GM19467 (cell line): Measurements from ENCODE around the gene EDA.

ENCODE experiments used
- ATAC-seq: cut with Tn5 transposase; IDR thresholded peaks from one replicate; pipeline ENCODE4 v1.9.1; 2021; ENCODE audit warnings: mild to moderate bottlenecking, moderate library complexity; ENCODE audit not compliant: unreplicated experiment

The EDA gene

DNA sequence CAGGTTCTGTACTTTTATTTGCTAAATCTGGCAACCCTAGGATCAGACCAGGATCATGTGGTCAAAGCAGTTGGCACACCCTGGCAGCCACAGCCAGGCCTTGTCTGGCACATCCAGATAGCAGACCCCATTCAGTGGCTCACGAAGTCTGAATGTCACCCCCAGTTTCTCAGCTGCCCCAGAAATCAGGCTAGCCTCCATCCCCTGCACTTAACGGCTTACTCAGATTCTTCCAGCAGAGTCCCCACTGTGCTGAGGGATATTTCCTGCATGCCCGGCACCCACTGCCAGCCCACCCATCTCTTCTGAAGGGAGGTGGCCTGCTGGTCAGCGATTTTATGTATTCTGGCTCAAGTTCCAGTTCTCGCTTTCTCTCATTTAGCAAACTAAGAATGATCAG, 438.5 kb downstream of the EDA start:
- ATAC-seq: no peak

DNA sequence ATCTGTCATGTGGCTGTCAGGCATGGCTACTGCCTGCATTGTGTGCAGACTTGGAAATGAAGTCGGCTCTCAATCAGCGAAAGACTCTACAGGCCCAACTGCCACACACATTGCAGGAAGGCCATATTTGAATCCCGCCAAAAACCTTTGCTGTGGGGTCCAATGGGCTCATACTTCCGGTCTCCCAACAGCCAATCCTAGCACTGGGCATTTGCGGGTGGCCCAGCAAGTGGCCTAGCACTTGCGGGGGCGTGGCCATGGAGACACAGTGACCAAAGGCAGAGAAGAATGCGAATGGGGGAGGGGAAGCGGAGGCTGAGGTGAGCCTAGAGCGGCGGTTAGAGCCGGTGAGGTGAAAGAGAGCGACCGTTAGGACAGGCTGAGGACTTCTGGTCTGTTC, 446.2 kb downstream of the EDA start, which contains the start of gene OTUD6A:
Gene OTUD6A (plus strand): TSS at position 382 of the 400 bp plus-strand sequence. CDS start 68 bp downstream, outside the sequence.
- ATAC-seq: no peak

DNA sequence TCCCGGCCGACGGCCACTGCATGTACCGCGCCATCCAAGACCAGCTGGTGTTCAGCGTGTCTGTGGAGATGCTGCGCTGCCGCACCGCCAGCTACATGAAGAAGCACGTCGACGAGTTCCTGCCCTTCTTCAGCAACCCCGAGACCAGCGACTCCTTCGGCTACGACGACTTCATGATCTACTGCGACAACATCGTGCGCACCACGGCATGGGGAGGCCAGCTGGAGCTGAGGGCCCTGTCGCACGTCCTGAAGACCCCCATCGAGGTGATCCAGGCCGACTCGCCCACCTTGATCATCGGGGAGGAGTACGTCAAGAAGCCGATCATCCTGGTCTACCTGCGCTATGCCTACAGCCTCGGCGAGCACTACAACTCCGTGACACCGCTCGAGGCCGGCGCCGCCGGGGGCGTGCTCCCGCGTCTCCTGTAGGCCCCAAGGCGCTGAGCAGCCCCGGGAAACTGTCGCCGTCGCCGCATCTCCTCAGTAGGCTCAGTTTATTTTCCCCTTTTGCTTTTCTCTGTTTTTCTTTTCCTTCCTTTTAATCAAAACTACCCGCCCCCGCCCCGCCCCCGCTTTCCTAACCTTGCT, 447.1 kb downstream of the EDA start:
- no peak for ATAC-seq

DNA sequence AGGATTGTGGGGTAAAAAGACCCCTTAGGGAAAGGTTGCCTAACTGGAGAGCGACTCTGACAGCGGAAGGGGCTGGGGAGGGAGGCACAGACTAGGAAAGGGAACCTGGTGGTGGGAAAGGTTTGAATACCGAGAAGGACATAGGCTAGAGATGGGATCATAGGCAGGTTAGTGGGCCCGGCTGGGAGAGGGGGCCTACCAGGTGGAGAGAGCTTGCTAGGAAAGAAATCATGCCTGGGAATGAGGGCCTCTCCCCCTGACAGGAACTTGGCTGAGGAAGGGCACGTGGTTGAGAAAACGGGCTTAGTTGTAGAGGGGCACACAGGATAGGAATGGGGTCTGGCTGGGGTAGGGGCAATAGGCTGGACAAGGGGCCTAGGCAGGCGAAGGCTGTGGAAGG, 450.7 kb downstream of the EDA start:
- no peak for ATAC-seq

DNA sequence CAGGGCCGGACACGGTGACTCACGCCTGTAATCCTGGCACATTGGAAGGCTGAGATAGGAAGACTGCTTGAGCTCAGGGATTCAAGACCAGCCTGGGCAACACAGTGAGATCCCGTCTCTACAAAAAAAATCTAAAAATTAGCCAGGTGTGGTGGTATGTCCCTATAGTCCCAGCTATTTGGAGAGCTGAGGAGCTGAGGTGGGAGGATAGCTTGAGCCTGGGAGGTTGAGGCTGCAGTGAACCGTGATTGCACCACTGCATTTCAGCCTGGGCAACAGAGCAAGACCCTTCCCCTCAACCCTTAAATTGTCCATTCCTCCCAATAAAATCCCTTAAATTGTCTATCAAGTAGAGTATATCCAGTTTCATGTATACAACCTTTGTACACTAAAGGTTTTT, 463.4 kb downstream of the EDA start:
- no peak for ATAC-seq

DNA sequence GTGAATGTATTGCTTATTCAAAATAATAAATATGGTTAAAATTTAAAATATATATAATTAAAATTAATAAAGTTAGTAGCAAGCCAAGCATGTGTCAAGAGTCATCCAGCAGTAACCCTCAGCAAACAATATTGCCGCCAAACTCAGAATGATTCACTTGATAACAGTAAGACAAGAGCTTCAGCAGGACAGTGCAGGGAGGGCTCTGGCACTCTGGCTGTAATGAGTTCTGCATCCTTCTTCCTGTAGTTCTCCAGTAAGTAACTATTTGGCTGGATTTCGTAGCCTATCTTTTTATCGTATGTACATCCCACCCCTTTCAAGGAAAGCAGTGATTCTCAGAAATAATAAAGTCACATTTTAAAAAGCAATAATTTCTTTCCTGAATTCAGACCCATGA, 464.0 kb downstream of the EDA start:
- ATAC-seq: no peak

DNA sequence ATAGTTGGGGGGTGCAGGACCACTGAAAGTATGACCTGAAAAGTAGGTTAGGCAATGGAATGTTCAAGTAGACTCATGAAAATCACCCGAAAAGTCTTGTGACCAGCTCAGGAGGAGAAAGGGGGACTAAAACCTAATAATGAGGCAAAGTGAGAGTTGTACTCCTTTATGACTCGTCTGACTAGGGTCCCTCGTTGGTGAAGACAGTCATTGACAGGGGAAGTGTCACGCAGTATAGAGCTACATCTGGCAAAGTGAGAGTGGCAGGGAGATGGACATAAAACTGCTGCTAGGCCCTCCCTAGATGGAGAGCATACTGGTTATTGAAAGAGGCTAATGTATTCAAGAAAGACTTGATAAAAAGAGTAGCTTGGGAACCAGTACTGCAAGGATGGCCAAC, 466.8 kb downstream of the EDA start:
- no peak for ATAC-seq

DNA sequence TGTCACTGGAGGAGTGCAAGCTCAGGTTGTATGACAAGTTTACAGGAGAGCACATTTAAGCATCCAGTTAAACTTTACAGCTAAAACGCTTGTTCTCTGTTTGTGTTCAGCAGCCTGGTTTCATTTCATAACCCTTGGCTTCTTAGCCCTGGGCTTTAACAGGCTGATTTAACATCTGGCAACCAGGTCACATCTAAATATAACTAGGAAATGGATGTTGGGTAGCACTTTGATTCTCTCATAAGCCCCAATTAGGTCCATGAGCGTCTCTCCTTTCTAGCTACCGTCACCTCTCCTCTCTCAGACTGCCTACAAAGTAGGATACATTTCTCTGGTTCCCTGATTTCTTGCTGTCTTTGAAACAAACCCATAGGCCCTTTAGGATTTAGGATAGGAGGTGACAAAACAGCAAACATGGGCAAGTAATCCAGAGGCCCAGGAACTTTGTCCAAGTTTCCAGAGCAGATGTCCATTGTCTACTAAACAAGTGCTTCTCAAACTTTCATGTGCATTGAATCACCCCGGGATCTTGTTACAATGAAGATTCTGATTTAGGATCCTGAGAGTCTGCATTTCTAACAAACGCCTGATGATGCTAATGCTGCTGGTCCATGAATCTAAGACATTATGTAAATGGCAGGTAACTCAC, 468.8 kb downstream of the EDA start:
- ATAC-seq: no peak

DNA sequence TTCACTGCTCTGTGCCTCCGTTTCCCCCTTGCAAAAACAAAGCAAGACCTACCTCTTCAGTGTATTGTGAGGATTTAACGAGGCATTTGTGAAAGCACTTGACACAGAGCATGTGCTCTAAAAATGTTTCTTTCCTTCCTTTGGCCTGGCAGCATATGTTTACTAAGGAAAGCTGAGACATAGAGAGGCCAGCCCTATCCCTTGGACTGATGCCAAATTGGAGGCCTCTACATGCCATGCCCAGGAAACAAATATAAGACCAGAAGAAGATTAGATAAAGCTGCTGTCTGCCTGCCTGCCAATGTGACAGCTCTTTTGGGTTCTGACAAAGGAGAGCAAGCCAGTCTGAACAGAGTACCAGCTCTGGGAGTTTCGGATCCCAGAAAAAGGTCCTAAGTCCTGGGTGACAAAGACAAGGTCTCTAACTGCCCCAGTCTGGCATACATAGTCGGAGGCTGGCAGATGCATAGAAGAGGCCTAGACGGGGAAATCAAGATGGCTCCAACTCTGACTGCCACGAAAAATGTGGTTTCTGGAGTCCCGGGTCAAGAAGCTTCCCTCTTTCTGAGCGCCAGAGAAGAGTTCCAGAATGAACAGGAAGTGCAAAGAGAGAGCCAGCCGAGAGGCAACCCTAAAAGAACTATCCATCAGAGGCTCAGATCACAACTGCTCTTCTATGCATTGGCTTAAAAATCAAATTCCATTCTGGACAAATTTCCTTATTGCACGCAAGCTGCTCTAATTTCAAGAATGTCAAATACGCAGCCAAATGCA, 472.1 kb downstream of the EDA start:
- no peak for ATAC-seq

DNA sequence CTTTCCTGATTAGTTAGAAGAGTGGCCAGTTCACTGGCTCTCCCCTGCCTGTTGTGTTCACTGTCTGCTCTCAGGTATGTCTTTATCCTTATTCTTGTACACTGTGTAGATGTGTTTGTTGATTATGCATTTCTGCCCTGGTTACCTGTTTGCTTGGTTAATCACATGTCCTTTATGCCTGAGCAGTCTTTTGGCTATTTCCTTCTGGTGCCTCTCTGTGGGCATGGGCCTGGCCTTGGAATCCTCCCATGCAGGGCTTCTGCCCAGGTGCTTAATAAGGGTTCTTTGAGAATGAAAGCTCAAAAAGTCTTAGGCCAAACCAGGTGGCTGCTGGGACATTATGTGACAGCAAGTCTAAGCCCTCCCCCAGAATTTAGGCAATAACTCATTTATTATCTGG, 472.8 kb downstream of the EDA start:
- no peak for ATAC-seq
